C4-2B (cell line): Measurements from ENCODE around the gene PHLDA2.

Experiments used
- H3K27ac ChIP-seq: fragments of 450-650 bp; 2 replicates; pipeline ENCODE4 v1.5.1; 2017
- ZFX ChIP-seq: fragments of 450-650 bp; IDR thresholded peaks from 2 replicates; pipeline ENCODE4 v1.6.1; 2017
- TF ChIP-seq, protein P1 (sequence below): fragments of 450-650 bp; conservative IDR thresholded peaks from 2 replicates; pipeline ENCODE4 v1.5.1; 2017; ENCODE audit warnings: mild to moderate bottlenecking

PHLDA2 gene

DNA sequence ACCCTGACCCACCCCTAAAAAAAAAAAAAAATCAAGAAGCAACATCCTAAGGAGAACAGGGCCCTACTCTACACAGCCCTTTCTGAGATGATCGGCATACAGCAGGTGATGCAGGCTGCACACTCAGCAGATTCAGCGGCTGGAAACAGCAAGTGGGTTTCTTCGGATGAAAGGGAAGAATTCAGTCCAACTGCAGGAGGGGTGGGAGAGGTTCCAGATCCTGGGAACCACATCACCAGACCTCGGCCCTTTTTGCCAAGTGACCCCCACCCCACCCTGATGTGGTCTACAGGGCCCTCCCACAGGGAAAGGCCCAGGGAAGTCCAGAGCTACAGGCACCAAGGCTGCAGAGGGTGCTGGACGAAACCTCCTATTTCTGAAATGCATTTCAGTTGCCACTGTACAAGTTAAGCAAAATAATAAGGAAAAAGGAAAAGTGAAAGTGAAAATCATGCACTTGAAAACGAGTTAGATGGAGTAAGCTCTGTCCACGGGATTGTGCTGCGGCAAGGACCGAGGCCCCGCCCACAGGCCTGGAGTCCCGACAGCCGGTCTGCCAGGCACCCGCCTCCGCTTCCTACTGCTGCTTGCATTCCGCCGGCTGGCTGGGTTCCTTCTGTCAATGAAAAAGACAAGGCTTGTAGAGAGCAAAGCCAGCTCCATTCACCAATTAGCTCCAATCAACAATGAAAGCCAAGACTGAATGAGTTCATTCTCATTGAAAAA, 16.0 kb upstream of the PHLDA2 start:
- H3K27ac ChIP-seq = no peak overlapping the region
- TF ChIP-seq, protein P1, sequence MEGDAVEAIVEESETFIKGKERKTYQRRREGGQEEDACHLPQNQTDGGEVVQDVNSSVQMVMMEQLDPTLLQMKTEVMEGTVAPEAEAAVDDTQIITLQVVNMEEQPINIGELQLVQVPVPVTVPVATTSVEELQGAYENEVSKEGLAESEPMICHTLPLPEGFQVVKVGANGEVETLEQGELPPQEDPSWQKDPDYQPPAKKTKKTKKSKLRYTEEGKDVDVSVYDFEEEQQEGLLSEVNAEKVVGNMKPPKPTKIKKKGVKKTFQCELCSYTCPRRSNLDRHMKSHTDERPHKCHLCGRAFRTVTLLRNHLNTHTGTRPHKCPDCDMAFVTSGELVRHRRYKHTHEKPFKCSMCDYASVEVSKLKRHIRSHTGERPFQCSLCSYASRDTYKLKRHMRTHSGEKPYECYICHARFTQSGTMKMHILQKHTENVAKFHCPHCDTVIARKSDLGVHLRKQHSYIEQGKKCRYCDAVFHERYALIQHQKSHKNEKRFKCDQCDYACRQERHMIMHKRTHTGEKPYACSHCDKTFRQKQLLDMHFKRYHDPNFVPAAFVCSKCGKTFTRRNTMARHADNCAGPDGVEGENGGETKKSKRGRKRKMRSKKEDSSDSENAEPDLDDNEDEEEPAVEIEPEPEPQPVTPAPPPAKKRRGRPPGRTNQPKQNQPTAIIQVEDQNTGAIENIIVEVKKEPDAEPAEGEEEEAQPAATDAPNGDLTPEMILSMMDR = no peak
- no peak for TF ChIP-seq ZFX

DNA sequence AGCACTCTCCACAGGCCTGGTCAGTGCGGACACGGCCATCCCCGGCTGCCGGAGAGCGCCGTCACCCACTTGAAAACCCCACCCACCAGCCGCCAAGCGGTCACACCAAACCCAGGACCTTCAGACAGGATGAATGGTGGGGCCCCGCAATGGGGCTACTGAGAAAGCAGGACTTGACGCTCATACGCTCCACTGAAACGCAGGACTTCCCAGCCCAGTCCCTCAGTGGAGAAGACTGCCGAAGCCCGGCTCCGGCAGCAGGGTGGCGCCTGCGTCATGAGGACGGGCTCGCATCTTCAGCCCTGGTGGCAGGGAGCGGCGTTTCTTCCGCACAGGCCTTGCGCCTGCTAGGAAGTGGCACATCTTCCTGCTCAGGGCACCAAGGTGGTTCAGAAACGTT, 15.3 kb upstream of the PHLDA2 start:
- no peak overlapping the region for H3K27ac ChIP-seq
- no peak for TF ChIP-seq ZFX
- TF ChIP-seq, protein P1 = no peak

DNA sequence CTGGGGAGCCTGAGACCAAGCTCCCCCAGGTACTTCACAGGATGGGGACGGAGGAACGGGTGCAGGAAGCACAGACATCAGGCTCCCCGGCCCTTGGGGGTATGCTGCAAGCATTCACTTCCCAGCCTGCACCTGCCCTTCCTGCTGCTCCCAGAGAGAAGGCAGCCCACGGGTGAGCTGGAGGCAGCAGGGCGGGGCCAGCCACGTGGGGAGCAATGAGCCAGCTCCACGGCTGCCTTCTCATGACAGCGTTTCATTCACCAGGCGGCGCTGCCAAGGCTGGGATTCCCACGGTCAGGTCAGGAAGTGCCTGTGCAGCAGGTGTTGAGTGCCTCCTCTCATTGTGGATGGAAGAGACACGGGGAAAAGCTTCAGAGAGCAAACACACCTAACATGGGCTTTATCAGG, 14.5 kb upstream of the PHLDA2 start:
- no peak overlapping the region for H3K27ac ChIP-seq
- TF ChIP-seq, protein P1 = no peak
- TF ChIP-seq ZFX = no peak

DNA sequence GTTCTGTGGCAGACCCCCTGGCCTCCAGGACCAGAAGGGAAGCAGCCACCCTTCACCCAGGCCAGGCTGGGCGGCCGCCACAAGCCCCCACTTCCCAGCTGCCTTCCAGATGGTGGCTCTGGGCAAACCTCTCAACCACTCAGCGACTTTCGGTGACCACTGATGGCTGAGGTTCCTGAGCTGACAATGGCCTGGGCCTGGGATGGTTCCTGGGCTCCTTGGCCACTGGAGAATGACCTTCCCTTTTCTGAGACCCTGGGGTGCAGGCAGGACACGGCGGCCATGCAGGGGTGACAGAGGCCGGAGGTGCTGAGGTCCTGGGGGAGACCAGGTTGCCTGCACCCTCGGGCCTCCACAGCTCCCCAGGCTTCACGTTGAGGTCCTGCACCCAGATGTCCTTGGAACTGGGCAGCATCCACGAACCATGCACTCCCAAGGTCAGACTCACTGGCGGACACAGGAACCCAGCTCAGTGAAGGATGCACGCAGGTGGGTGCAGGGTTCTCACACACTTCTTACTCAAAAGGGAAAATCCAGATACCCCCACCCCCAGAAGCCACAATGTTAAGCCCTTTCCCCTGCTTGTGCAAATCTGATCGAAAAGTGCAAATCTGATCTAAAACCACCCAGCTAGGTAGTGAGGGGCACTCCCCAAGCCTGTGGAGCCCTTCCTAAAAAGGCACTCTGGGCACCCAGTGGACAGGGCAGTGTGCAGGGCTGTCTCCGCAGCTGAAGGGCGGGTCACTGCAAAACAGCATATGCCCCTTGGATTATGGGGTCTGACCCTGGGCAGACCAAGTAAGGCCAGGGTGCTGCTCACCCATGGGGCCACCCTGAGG, 13.9 kb upstream of the PHLDA2 start:
- TF ChIP-seq ZFX = no peak
- TF ChIP-seq, protein P1 = no peak
- no peak overlapping the region for H3K27ac ChIP-seq

DNA sequence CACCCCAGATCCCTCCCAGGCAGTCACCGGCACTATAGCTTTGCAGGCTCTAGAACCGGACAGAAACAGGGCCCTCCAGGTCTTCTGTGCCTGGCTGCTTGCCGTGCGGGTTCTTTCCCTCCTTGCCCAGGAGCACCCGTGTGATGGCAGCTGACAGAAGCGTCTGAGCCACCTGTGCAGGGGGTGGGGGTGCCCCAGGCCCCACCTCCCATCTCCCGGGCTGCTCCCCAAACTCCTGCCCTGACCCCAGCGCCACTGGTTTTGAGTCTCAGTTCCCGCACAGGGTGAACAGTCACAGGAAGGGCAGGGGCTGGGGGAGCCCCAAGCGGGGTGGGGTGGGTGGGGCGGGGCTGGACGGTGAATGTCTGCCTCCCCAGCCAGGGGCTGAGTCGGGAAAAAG, 13.2 kb upstream of the PHLDA2 start:
- H3K27ac ChIP-seq = no peak overlapping the region
- TF ChIP-seq ZFX = no peak
- TF ChIP-seq, protein P1 = no peak

DNA sequence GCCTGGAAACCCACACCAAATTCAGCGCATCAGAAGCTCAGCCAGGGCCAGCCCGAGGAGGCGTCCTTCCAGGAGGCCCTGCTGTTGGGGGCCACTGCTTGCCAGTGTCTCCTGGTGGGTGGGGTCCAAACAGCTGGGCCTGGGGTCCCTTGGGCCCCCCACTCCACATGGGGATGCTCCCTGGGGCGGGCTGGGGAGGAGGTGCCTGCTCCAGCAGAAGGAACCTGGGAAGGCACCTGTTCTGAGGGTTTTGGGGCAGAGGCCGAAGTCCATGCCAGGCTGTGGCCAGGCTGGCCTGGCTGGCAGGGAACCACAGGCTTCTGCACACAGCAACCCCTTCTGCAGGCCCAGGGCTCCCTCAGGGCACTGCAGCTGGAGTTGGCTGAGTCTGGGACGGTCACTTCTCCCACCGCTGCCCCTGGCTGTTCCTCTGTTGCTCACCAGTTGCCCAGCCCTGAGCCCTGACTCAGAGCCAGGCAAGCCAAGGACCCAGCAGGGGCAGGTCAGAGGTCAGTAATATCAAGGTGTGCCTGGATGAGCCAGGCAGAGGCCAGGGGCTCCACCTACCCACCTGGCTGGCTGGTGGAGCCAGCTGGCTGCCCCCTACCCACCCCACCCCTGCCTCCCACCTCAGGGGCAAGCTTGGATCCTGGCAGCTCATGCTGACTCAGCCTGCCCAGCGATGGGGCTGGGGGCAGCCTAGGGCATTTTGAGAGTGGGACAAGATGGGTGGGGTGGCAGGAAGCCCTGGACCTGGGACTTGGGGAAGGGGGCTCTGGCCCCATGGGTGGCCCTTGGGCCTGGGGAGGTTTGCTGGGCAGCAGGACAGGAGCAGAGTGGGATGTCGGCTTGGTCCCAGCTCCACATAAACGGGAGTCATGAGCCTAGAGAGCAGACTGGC, 12.0 kb upstream of the PHLDA2 start:
- H3K27ac ChIP-seq = no peak overlapping the region
- no peak for TF ChIP-seq ZFX
- TF ChIP-seq, protein P1 = no peak
